ENCODE measurements around the gene GJA5.

GJA5 gene

DNA sequence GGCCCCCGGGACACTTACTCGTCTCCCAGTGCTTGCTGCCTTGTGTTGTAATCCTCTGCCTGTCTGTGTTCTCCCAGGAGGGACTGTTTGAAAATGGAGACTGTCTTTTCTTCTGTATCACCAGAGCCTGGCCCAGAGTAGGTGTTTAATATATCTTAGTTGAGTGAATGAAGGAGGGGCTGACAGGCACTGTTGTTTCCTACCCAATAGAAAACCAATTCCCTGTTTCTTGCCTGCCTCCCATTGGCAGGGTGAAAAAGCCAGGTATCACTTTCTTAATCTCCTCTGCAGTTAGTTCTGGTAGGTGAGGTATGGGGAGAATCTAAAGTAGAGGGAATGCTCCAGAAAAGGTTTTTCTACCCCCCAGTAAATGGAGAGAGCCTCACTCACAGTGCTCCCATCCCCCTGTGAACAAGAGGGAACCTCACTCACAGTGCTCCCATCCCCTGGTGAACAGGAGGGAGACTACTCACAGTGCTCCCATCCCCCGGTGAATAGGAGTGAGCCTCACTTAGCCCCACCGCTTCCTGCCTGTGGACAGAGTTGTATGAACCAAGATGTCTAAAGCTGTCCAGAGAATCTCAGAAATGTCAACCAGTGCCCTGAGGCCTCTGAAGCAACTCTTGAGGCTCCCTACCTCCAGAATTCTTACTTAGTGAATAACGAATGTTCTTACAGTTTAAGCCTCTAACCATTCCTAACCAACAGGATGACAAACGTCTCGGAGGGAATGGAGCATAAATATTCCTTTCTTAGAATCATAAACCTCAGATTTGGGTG lies at the start of gene GJA5:
Gene GJA5, minus strand, starts transcription at position 122 of the 780 bp plus-strand sequence. CDS start 1,364 bp downstream, outside the sequence.
- DNase-seq = no peak

DNA sequence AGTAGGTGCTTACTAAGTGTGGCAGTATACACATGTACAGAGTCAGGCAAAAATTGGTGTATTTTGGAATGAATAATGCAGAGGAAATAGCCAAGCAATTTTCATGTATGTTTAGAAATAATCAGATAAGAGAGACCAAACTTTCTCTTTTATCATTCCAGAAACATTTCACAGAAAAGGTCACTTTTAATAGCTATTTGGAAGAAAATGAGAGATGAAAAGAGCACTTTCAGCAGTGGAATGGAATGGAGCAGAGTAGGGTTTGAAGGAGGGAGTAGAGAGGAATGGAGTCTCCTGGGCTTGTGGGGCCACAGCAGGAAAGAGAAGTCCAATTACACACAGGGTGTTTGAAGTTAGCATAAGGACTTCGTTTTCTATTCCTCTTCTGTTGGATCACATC lies 48.8 kb upstream of the GJA5 start:
- DNase-seq = no peak

DNA sequence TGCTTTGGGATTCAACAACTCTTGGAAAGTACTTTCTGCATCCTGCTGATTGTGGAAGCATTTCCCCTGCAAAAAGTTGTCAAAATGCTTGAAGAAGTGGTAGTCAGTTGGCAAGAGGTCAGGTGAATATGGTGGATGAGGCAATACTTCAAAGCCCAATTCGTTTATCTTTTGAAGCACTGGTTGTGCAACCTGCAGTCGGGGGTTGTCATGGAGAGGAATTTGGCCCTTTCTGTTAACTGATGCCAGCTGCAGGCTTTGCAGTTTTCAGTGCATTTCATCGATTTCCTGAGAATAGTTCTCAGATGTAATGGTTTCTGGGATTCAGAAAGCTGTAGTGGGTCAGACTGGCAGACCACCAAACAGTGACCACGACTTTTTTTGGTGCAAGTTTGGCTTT lies 47.6 kb upstream of the GJA5 start:
- no peak for DNase-seq

DNA sequence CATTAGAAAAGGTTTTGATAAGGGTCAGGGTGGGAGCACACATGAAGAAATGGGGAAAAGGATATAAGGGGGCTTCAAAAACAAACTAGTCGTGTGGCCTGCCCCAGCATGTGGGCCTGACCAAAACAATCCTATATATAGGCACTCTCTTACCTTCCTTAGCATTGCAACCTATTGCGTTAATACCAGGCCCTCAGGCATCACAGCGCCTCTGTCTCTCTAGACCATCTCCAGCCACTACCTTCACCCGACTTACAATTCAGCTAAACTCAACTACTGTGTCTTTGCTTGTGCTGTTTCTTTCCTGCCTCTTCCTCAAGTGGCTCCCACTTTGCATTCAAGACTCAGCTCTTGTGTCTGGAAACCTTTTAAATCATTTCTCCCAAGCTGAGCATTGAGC lies 47.0 kb upstream of the GJA5 start:
- no peak for DNase-seq

- DNase-seq = no peak
Observed at GRCh38 chr1:147804942-147805723, 44.7 kb upstream of the GJA5 start.

DNA sequence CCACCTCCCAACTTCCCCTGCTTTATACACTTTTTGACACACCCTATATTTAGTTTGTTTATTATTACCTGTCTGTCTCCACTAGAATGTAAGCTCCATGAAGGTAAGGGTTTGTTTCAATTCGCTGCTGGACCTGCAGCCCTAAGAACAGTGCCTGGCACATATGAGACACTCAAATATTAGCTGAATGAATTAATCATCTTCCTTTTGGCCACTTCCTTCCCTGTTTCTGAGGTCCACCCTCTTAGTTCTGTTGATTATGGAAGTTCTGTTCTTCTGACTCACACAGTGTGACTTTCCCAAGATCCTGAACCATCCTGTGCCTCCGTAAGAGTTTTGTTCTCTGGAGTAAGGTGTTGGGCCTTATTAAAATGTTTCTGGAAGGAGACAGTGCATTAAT lies 40.4 kb upstream of the GJA5 start:
- no peak for DNase-seq

- DNase-seq = no peak
Observed at GRCh38 chr1:147798731-147799130, 38.3 kb upstream of the GJA5 start.

GRCh38 chr1:147794570-147794969 lies 34.2 kb upstream of the GJA5 start:
- DNase-seq = no peak

DNA sequence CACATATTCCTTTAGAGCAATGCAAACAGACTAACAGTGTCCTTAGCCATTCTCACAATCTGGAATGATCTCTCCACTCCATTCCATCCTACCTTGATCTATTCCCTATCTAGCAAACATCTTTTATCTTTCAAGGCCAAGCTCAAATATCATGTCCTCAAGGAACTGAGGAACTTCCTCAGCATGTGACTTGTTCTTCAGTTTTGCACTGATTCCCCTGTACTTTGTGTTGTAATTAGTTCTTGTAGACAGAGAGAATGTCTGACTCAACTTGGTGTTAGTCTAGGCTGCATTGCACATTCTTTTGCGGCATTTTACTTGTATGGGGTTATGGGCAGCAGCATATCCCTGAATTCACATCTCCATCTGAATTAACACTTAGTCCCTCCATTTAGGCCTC lies 31.5 kb upstream of the GJA5 start:
- DNase-seq = no peak

- no peak for DNase-seq
Observed at GRCh38 chr1:147787765-147788164, 27.4 kb upstream of the GJA5 start.

GRCh38 chr1:147786536-147786935 lies 26.1 kb upstream of the GJA5 start:
- DNase-seq = no peak

DNA sequence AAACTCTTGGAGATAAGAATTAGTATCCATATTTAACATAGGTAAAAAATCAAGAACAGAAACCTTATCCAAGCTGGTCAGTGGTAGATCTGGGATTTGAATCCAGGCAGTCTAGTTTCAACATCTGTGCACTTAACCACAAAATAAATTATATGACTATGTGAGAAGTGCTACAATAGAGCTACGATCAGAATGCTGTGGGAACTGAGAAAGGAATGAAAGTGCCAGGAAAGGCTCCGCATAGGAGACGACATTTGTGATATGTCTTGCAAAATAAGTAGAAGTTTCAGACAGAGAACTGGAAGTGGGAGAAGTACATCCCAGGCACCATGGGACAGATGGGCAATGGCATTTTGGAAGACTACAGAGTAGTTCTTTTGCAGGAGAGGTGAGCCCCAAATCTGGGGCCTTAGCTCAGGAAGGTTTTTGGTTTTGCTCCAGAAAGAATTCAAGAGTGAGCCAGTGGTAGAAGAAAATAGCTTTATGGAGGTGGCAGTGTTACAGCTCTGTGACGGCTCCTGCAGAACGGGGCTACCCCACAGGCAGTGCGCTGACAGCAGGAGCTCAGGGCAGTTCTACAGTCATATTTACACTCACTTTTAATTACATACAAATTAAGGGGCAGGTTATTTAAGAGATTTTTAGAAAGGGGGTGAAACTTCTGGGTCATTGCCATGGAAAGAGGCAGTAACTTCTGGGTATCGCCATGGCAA lies 25.5 kb upstream of the GJA5 start:
- DNase-seq = no peak

- no peak for DNase-seq
Observed at GRCh38 chr1:147784941-147785340, 24.5 kb upstream of the GJA5 start.

DNA sequence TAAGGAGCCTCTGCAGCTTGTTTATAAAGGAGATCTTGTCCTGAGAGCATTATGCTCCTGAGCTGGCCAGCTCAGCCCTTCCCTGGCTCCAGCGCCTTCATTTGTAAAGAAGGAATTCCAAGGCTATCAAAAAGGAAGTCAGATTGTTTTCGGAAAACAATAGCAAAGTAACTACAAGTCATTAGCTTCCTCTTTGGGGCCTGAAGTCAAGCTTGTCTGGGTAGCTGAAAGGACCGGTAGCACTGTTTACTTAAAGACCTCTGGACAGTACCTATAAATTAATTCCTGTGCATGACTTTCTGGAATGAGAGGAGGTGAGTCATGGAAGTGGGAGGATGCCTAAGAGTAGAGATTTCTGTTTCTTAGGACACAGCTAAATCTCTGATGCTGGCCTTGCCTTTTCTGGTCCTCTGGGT lies 20.7 kb upstream of the GJA5 start:
- no peak for DNase-seq

DNA sequence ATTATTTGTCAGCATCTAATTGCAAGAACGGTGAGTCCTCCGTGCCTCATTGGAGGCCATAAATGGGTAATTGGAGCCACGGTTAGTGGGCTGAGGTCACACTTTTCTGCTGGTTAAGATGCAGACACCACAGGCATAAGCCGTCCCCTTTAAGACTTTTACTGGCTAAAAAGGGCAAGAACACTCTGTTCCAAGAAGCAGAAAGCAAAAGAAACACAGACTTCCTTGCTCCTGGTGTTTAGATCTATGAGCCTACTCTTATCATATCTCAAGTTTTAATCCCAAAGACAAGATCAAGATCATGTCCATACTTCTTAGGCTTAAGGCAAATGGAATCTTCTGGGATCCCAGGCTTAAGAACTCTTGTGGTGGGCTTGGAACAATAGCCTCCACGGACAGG lies 17.3 kb upstream of the GJA5 start:
- no peak for DNase-seq

DNA sequence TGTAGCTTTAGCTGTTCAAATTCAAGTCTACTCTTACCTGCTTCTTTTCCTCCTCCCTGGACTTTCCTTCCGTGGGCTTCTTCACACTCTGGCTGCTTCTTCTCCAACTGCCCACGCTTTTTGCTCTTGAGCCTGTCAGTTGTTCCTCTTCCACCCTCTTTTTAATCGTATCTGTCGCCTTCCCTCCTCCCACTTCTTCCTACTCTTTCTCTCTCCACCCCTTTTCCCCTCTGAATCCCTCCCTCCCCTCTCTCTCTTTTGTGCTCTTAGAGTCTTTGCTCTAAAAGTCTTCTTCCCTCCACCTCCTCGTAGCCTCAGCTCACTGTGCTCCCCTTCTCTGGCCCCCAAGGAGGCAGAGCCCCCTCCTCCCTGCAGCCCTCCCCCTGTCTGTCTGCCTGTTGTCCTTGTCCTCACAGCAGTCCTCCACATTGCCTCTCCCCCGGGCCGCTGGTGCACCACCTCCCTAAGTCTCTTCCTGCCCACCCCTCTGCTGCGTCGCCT lies 12.9 kb upstream of the GJA5 start:
- DNase-seq = no peak

DNA sequence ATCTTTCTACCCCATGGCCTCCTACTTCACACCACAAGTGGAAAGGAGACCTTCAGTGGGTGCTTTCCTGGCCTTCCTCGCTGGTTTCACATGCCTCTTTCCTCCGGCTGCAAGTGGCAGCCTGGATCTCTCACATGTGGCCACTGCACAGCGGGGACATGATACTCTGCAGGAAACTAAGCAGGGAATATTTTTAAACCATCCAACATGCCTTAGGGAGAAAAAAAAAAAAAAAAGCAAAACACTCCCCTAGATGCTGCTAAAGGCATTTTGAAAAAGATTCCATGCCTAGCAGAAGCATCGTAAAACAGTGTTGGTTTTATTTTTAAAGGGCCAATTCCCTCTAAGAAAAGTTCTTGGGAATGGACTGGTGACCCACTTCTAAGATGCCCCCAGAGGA lies 12.2 kb upstream of the GJA5 start:
- DNase-seq = no peak

- no peak for DNase-seq
Observed at GRCh38 chr1:147771226-147772125, 11.1 kb upstream of the GJA5 start.

DNA sequence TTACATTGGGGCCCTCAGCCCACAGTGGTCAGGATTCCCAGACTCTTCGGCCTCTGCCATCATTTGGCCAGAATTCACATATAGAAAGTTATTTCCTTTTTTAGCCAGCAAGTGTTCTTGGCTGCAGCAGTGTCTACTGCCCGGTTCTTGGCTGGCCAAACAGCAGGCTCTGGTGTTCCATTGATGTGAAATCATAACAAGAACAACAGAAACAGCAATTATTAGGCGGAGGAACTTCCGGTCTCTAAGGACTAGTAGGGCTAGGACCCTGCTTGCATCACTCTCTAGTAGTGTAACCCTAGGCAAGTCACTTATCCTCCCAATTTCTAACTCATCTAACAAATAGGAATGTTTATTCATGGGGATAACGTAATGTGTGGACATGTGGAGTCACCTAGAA lies 8.7 kb upstream of the GJA5 start:
- DNase-seq = no peak

DNA sequence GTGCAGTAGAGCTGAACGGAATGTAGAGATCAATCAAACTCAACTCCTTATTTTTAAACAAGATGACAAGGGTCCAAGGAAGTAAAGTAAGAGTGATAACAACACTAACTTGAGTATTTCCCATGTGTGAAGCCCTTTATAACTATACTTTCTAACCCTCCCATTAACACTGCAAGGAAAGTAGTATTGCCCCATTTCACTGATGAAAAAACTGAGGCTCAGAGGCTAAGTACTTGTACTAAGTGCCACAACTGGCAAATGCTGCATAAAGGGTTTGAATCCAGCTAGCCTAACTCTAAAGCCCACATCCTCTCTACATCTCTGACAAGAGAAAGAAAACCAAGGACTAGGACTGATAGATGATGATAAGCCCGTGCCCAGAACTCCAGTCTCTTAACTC lies 8.2 kb upstream of the GJA5 start:
- no peak for DNase-seq

- DNase-seq = no peak
Observed at GRCh38 chr1:147768101-147768500, 7.7 kb upstream of the GJA5 start.

DNA sequence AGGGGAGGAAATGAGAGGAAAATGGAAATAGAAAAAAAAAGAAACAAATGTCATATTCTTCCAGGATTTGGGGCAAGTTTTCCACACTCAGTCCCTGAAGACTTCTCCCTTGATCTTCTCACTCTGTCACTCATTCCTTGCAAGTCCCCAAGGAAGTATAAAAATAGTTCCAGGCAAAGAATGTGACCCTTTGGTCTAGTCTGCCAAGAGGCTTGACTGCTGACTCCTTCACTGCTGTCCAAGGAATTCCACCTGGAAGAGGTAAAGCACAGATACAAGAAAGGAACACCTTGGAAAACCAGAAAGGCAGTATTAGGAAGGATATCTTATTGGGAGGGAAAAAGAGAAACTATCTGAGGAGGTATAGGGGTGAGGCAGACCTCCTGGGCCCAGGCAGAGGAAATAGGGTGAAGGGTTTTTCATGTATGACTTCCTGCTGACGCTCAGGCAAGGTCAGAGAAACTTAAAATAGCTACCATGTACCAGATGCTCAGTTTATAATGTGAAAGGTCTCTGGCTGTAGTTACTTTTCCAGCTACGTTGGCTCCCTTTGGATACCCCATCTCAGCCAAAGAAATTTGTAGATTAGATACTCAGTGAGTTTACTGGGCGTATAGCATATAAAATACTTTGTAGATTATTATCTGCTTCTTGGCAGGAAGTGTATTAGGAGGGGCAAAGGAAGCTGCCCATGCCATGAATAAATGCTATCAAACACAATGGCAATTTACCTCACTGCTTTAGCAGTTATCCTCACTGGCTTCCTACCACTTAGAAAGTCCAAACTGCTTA lies 2.0 kb upstream of the GJA5 start:
- DNase-seq = no peak
